A549 (cell line): Measurements from ENCODE around the gene PARP9. TPM values are rescaled to one million over a fixed set of nuclear protein-coding genes. Genes with fewer than 3 reads are reported as not detected.

Experiments used
- ATAC-seq, 2 experiments: fragments of 200-7000 bp in 1 of 2; fragments of >200 bp in 1 of 2; cut with Nextera tagmentation in 1 of 2; cut with Tn5 transposase in 1 of 2; 3 replicates each; pipeline versions ENCODE4 v1.8.0 to v1.9.1; 2018 to 2020; ENCODE audit warnings: mild to moderate bottlenecking in 1 of 2, moderate library complexity in 1 of 2
- CTCF ChIA-PET: fragments of 300-600 bp; sonication (Branson Sonifier 250); formaldehyde crosslinking; extraction: SDS; loops from one replicate; lab custom pipeline; 2021; ENCODE audit warnings: antibody characterized with exemption, inconsistent platforms; lab: Yijun Ruan, JAX
- POLR2A ChIA-PET: fragments of 350-600 bp; formaldehyde crosslinking; extraction: SDS; loops from one replicate; lab custom pipeline; 2021; ENCODE audit warnings: antibody characterized with exemption, inconsistent platforms; lab: Yijun Ruan, JAX
- DNase-seq, 2 experiments: peaks; one replicate each; pipeline versions ENCODE4 v3.0.0 to v3.0.0-alpha.2; 2011 to 2016; ENCODE audit warnings: low read depth in 1 of 2, low spot score in 1 of 2
- FAIRE-seq: peaks from 2 replicates; lab custom pipeline; 2011; peaks lifted over from hg19 to GRCh38; lab: Jason Lieb, UNC
- H3K27ac ChIP-seq, 2 experiments: fragments of >200 bp; sonication (Bioruptor Twin); formaldehyde crosslinking; 3 replicates each; pipeline ENCODE4 v1.5.1; 2016 to 2017
- H3K4me1 ChIP-seq: fragments of >200 bp; sonication (Bioruptor Twin); formaldehyde crosslinking; 3 replicates; pipeline ENCODE4 v1.6.1; 2016
- H3K4me2 ChIP-seq: fragments of >200 bp; sonication (Bioruptor Twin); formaldehyde crosslinking; 3 replicates; pipeline ENCODE4 v1.6.1; 2016
- H3K4me3 ChIP-seq: fragments of >200 bp; sonication (Bioruptor Twin); formaldehyde crosslinking; 3 replicates; pipeline ENCODE4 v1.5.1; 2016
- H3K9me3 ChIP-seq: fragments of >200 bp; sonication (Bioruptor Twin); formaldehyde crosslinking; 3 replicates; pipeline ENCODE4 v1.6.1; 2016
- CBX2 ChIP-seq: fragments of 200-600 bp; sonication (generic); IDR thresholded peaks from 2 replicates; pipeline ENCODE4 v1.6.1; 2016; ENCODE audit warnings: low read depth, mild to moderate bottlenecking, borderline replicate concordance
- ESRRA ChIP-seq: fragments of 150-350 bp; IDR thresholded peaks from 2 replicates; pipeline ENCODE4 v1.6.1; 2014; ENCODE audit warnings: mild to moderate bottlenecking, low read length, borderline replicate concordance
- FOXS1 ChIP-seq: fragments of 250-450 bp; sonication (Bioruptor Pico); IDR thresholded peaks from 2 replicates; pipeline ENCODE4 v1.5.0; 2020; ENCODE audit warnings: mild to moderate bottlenecking, moderate library complexity
- KDM1A ChIP-seq: fragments of 200-600 bp; sonication (generic); IDR thresholded peaks from 2 replicates; pipeline ENCODE4 v1.6.1; 2016; ENCODE audit warnings: low read depth, mild to moderate bottlenecking
- KDM5A ChIP-seq: fragments of 200-600 bp; sonication (generic); IDR thresholded peaks from 2 replicates; pipeline ENCODE4 v1.6.1; 2016; ENCODE audit warnings: antibody characterized with exemption, mild to moderate bottlenecking
- MAFK ChIP-seq: fragments of 450-650 bp; IDR thresholded peaks from 2 replicates; pipeline ENCODE4 v1.6.1; 2014; ENCODE audit not compliant: partially characterized antibody
- MYC ChIP-seq: IDR thresholded peaks from 2 replicates; pipeline ENCODE4 v1.6.1; 2012; ENCODE audit warnings: mild to moderate bottlenecking, inconsistent platforms, low read length, improper control_type of control experiment, borderline replicate concordance
- PHF8 ChIP-seq: fragments of 200-600 bp; sonication (generic); IDR thresholded peaks from 2 replicates; pipeline ENCODE4 v1.6.1; 2016; ENCODE audit warnings: low read depth, mild to moderate bottlenecking, antibody characterized with exemption, moderate library complexity, borderline replicate concordance
- POLR2A ChIP-seq: IDR thresholded peaks from 2 replicates; pipeline ENCODE4 v1.6.1; 2012; ENCODE audit warnings: mild to moderate bottlenecking, low read length
- POLR2AphosphoS2 ChIP-seq: conservative IDR thresholded peaks from 2 replicates; pipeline ENCODE4 v1.6.1; 2012; ENCODE audit warnings: low read length, improper control_type of control experiment, inconsistent platforms
- RNF2 ChIP-seq: fragments of 200-600 bp; sonication (generic); IDR thresholded peaks from 2 replicates; pipeline ENCODE4 v1.6.1; 2016; ENCODE audit warnings: low read depth, mild to moderate bottlenecking, antibody characterized with exemption, moderate library complexity, borderline replicate concordance
- ZC3H11A ChIP-seq: fragments of 450-650 bp; IDR thresholded peaks from 2 replicates; pipeline ENCODE4 v1.6.1; 2014; ENCODE audit warnings: antibody characterized with exemption, mild to moderate bottlenecking
- WGBS: methylation state at CpG from one replicate; pipeline ENCODE4 v1.1.6; 2017; ENCODE audit errors: missing lambda C conversion rate; 5-methylcytosine and 5-hydroxymethylcytosine counted together
- polyA minus RNA-seq: library from RNA; depleted of rRNA, polyadenylated mRNA; stranded (reverse); fragments of >200 nt; gene quantifications from 2 replicates; pipeline ENCODE4 v1.2.3, GENCODE V29; 2011; rRNA and poly(A)+ RNA removed
- polyA plus RNA-seq, 4 experiments: library from polyadenylated mRNA; depleted of rRNA in 3 of 4; stranded (reverse); fragments of >200 nt; fragmentation: RNase III in 1 of 4; extraction: RNeasy Plus Mini Kit Qiagen cat#74134 plus additional on column Dnase treatment in 1 of 4; gene quantifications; 2 replicates in 3 of 4; 3 replicates in 1 of 4; pipeline ENCODE4 v1.2.3, GENCODE V29; 2011 to 2017
- TF ChIP-seq, protein P1 (sequence below): fragments of 200-600 bp; sonication (generic); IDR thresholded peaks from 2 replicates; pipeline ENCODE4 v1.6.1; 2016; ENCODE audit warnings: antibody characterized with exemption, mild to moderate bottlenecking, moderate library complexity
- TF ChIP-seq, protein P2 (sequence below): IDR thresholded peaks from 2 replicates; pipeline ENCODE4 v1.6.1; 2012
- TF ChIP-seq, protein P3 (sequence below): IDR thresholded peaks from 2 replicates; pipeline ENCODE4 v1.6.1; 2012
- TF ChIP-seq, protein P4 (sequence below): IDR thresholded peaks from 2 replicates; pipeline ENCODE4 v1.6.1; 2012; ENCODE audit warnings: low read depth, borderline replicate concordance
- TF ChIP-seq, protein P5 (sequence below): fragments of 450-650 bp; IDR thresholded peaks from 2 replicates; pipeline ENCODE4 v1.6.1; 2014; ENCODE audit warnings: antibody characterized with exemption

PARP9 gene
- 11.7 and 12.6 TPM in 2 replicates for polyA plus RNA-seq (2011; rRNA removed)
- polyA plus RNA-seq (2012; cell fraction: cytosol; rRNA removed), result 2.3 and 2.5 TPM in 2 replicates
- polyA plus RNA-seq (2012; cell fraction: nucleus; rRNA removed), result 2.0 and 2.5 TPM in 2 replicates
- 4.5 to 7.0 TPM (median 5.1 TPM) in 3 replicates for polyA plus RNA-seq (2017; fragmentation: RNase III; extraction: RNeasy Plus Mini Kit Qiagen cat#74134 plus additional on column Dnase treatment)
- polyA minus RNA-seq, result 3.6 and 3.9 TPM in 2 replicates

DNA sequence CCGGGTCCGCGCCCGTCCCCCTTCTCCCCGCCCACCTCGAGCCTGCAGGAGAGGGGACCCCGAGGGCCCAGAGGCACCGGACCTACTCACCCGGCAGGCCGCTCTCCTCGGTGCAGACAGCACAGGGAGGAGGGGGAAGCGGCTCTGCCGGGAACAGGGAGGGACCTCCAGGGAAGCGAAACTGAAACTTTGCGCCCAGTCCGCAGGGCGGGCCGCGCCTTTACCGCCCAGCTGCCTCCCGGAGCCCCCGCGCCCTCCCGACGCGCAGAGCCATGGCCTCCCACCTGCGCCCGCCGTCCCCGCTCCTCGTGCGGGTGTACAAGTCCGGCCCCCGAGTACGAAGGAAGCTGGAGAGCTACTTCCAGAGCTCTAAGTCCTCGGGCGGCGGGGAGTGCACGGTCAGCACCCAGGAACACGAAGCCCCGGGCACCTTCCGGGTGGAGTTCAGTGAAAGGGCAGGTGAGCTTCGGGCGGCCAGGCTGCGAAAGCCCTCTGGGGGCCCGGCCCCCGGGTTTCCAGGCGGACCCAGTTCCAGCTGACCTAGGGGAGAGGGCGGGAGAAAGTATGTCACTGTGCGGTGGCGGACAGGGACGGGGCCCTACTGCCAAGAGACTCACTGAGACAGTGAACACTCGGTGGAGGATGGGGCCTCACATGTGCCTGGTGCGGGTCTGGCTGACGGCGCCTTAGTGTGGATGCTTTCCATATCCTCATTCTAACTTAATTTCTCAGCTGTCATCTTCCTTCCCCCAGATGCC, at the start of gene PARP9, which contains the start of gene DTX3L:
Gene PARP9, minus strand, starts transcription at position 146 of the 758 bp plus-strand sequence. CDS start 4,680 bp downstream, outside the sequence.
Gene DTX3L, plus strand, starts transcription at position 184 of the 758 bp plus-strand sequence. Its CDS starts 89 bp downstream, at position 273.
- peak; percentile 95 to 96 for ATAC-seq
- TF ChIP-seq ESRRA (no peak), RNF2 (no peak; the same call in 1 of the 2 replicates), POLR2AphosphoS2 (no peak), ZC3H11A (no peak), KDM5A (no peak), FOXS1 (CRISPR knock-in tag) (no peak), PHF8 (peak; percentile 90), MYC (no peak), POLR2A (peak; percentile 35), CBX2 (no peak), KDM1A (0 out of 2 replicates have a peak, but pooled peaks have one; percentile 19), MAFK (peak; percentile 78)
- TF ChIP-seq, protein P1, sequence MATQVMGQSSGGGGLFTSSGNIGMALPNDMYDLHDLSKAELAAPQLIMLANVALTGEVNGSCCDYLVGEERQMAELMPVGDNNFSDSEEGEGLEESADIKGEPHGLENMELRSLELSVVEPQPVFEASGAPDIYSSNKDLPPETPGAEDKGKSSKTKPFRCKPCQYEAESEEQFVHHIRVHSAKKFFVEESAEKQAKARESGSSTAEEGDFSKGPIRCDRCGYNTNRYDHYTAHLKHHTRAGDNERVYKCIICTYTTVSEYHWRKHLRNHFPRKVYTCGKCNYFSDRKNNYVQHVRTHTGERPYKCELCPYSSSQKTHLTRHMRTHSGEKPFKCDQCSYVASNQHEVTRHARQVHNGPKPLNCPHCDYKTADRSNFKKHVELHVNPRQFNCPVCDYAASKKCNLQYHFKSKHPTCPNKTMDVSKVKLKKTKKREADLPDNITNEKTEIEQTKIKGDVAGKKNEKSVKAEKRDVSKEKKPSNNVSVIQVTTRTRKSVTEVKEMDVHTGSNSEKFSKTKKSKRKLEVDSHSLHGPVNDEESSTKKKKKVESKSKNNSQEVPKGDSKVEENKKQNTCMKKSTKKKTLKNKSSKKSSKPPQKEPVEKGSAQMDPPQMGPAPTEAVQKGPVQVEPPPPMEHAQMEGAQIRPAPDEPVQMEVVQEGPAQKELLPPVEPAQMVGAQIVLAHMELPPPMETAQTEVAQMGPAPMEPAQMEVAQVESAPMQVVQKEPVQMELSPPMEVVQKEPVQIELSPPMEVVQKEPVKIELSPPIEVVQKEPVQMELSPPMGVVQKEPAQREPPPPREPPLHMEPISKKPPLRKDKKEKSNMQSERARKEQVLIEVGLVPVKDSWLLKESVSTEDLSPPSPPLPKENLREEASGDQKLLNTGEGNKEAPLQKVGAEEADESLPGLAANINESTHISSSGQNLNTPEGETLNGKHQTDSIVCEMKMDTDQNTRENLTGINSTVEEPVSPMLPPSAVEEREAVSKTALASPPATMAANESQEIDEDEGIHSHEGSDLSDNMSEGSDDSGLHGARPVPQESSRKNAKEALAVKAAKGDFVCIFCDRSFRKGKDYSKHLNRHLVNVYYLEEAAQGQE, result 0 out of 2 replicates have a peak, but pooled peaks have one; percentile 21
- TF ChIP-seq, protein P2, sequence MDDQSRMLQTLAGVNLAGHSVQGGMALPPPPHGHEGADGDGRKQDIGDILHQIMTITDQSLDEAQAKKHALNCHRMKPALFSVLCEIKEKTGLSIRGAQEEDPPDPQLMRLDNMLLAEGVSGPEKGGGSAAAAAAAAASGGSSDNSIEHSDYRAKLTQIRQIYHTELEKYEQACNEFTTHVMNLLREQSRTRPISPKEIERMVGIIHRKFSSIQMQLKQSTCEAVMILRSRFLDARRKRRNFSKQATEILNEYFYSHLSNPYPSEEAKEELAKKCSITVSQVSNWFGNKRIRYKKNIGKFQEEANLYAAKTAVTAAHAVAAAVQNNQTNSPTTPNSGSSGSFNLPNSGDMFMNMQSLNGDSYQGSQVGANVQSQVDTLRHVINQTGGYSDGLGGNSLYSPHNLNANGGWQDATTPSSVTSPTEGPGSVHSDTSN, result no peak
- TF ChIP-seq, protein P3, sequence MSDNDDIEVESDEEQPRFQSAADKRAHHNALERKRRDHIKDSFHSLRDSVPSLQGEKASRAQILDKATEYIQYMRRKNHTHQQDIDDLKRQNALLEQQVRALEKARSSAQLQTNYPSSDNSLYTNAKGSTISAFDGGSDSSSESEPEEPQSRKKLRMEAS, result peak; percentile 62; the same call in 1 of the 2 replicates
- TF ChIP-seq, protein P4, sequence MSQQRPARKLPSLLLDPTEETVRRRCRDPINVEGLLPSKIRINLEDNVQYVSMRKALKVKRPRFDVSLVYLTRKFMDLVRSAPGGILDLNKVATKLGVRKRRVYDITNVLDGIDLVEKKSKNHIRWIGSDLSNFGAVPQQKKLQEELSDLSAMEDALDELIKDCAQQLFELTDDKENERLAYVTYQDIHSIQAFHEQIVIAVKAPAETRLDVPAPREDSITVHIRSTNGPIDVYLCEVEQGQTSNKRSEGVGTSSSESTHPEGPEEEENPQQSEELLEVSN, result peak; percentile 83; the same call in 1 of the 2 replicates
- TF ChIP-seq, protein P5, sequence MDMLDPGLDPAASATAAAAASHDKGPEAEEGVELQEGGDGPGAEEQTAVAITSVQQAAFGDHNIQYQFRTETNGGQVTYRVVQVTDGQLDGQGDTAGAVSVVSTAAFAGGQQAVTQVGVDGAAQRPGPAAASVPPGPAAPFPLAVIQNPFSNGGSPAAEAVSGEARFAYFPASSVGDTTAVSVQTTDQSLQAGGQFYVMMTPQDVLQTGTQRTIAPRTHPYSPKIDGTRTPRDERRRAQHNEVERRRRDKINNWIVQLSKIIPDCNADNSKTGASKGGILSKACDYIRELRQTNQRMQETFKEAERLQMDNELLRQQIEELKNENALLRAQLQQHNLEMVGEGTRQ, result no peak
- no peak for FAIRE-seq
- no peaks in the 10 kb centered on the region for H3K9me3 ChIP-seq
- peak; percentile 65 to 83 for DNase-seq
- peak within 1 kb of the TSS; percentile 90 to 94 for H3K27ac ChIP-seq
- peaks cover 6% of the 10 kb centered on the region; the same call in 1 of the 3 replicates for H3K4me1 ChIP-seq
- ChIA-PET POLR2A (interaction anchor here (0.9 to 1.5 kb wide), 4 partner anchors 50 to 180 kb away, joined by 3 to 12 read pairs (median 4); partner anchors contain the start of genes FAM162A, KPNA1, PARP14 and WDR5B), CTCF (interaction anchor here (0.6 to 2.7 kb wide), 7 partner anchors 10 to 464 kb away, joined by 3 to 16 read pairs (median 3); no protein-coding TSS in a partner anchor)
- 1% methylated on average over 16 of the region's 56 CpGs for WGBS
- peak within 1 kb of the TSS; percentile 91 for H3K4me2 ChIP-seq
- peak within 1 kb of the TSS; percentile 65 for H3K4me3 ChIP-seq
